CD4-positive, alpha-beta T cell treated with Interferon gamma for 1 hour (primary cell): Measurements from ENCODE around the gene COMT.

Source experiments
- DNase-seq: peaks from one replicate; pipeline ENCODE4 v3.0.0-alpha.2; 2020

Gene COMT

DNA sequence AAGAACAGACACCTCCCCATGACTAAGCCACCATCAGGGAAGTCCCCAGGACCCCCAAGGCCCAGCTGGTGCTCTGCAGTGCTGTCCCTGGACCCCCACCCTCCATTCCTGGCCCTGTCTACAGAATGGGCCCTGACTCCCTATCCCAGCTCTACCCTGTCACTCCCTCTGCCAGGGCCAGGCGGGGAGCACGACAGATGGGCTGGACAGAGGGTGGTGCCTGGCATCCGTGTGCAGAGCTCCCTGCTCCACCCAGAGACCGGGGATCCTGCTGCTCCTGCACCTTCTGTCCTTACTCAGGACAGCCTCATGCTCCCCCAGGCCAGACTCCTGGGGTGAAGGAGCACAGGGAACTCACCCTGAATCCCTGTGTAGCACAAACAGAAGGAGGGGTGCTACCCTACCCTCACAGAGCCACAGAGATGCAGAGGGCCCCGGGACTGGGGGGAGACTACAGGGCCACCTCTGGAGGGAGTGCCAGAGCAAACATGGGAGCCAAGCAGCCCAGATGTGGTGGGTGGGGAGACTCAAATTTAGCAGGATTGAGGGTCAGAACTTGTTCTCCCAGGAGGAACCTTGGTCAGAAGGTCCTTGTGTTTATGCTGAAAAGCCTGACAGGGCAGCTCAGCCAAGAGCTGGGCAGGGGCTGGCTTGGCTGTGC is 73.1 kb downstream of the COMT start:
- DNase-seq: no peak

DNA sequence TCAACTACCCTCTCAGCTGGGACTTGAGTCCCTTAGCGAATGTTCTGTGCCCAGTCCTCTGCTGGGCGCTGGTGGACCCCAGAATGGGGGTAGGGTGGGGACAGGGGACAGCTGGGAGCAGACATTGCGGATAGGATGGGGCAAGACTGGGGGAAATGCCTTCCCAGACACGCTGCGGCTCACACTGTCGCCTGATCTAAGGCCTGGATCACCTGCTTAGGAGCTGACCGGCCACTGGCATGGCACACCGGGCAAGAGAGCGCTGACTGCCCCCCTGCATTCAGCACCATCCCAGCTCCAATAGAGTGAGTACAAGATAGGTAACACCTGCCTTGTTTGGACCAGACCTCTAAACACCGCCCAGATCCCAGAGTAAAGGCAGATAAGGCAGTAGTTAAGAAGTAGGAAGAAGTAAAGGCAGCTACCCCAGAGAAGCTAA is 73.6 kb downstream of the COMT start:
- no peak for DNase-seq

DNA sequence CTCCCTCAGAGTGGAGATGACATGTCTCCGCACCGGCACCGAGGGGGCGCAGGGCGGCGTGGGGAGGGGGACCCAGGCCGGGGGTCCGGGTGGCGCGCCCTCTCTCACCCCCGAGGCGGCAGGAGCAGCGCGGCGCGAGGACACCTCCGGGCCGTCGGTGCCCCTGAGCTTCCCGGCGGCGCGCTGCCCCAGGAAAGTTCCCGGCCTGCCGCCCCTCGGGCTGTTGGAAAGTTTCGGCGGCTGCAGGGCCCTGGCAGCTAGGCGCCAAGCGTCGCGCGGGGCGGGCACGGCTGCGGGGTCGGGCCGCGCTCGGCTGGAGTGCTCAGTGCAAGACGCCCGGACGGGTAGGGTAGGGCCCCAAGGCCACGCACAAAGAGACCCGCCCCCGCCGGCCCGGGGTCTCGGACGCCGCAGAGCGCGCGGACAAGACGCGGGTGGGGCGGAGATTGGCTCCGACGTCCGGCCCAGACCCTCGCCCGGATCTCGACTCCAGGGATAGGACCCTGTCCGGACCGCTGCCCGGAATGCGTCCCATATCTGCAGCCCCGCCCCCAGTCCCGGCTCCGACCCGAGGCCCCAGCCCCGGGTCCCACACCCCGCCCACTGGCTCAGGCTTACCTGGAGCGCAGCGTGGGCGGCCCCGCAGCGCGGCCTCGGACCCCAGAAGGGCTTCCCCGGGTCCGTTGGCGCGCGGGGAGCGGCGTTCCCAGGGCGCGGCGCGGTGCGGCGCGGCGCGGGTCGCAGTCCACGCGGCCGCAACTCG is 74.6 kb downstream of the COMT start:
- no peak for DNase-seq

DNA sequence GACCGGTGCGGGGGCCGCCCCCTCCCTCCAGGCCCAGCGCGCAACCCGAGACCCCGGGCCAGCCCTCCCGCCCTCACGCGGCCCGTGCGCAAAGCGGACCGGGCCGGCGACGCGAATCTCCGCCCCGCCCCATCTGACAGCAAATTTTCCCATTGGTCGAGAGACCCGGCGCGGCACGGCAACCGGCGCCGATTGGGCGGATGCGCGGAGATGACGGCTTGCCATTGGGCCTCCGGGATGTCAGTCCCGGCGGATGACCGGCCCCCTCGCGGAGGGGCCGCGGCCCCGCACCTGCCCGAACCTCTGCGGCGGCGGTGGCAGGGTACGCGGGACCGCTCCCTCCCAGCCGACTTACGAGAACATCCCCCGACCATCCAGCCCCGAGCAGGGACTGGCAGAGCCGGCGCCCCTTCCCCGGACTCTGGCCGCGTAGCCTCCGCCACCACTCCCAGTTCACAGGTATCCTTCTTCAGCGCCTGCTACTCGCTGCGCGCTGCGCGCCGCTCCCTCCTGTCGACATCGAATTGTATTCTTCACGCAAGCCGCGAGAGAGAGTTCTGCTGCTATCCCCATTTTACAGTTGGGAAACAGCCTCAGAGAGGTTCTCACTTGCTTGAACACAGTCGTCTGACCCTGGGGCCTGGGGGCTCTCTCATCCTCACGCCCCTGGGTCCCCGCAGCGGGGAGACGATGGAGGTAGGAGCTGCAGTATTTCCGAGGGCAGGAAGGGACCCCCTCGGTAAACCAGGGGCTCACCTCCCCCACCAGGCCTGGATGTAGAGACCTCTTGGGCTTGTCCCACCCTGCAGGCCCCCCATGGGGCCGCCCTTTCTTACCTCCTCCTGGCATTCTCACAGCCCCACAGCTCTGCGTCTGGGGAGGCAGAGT is 75.4 kb downstream of the COMT start, which contains the start of gene ARVCF:
Gene ARVCF, minus strand, starts transcription at position 90 of the 888 bp plus-strand sequence. CDS start 26,029 bp downstream, outside the sequence.
- DNase-seq: peak; percentile 88

DNA sequence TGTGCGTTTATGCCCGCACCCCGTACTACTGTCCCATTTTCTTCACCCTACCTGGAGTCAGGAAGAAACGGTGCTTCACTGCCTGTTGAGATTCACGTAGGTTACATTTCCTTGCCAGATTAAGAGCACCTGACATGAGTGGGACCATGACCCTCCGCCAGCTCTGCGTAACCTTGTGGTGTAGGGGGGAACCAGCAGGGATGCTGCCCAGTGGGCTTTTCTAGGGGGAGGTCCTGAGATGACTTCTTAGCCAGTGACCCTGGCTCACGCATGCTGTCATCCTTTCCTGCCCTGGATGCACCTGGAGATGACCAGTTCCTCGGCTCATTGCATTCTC is 76.0 kb downstream of the COMT start:
- no peak for DNase-seq

DNA sequence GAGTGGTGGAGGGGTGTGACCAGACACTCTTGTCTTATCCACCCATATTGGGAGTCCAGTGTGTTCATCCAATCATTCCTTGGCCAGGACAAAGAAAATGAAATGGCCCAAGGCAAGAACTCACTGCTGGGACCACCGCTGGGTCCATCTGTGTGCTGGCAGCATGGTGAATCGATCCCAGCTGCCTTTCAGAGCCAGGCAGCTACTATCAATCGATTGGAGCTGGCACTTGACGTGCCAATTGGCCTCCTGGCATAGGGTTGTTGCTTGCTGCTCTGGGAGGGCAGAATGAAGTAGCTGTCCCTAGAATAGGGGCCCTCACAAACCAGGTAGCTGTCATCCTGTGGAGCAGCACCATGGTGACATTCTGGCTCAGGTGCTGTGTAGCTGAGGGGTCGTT is 76.4 kb downstream of the COMT start:
- no peak for DNase-seq
